NCI-H2196 (cell line): ENCODE measurements around the gene RNF148.
"Not testable (repeated sequence)": the region's sequence is repeated elsewhere in the genome, so short reads cannot be mapped to it uniquely, and the experiment has no call there.

Experiments used
- DNase-seq: peaks from one replicate; lab custom pipeline; 2025; ENCODE audit not compliant: unreplicated experiment; lab: John Stamatoyannopoulos, UW

RNF148 gene

GRCh38 chr7:122691569-122692235 lies 11.0 kb downstream of the RNF148 start:
- DNase-seq, result no peak

- DNase-seq, result no peak
These were observed 13.2 kb downstream of the RNF148 start for GRCh38 chr7:122689346-122690109.

GRCh38 chr7:122688400-122688998 lies 14.2 kb downstream of the RNF148 start:
- peak; percentile 35 for DNase-seq

GRCh38 chr7:122686360-122686878 lies 16.3 kb downstream of the RNF148 start:
- no peak for DNase-seq

- no peak for DNase-seq
These were observed 18.2 kb downstream of the RNF148 start for GRCh38 chr7:122684504-122684903.

- no peak for DNase-seq
These were observed 19.7 kb downstream of the RNF148 start for GRCh38 chr7:122682815-122683550.

GRCh38 chr7:122681186-122681585 lies 21.5 kb downstream of the RNF148 start:
- not testable (repeated sequence) for DNase-seq

GRCh38 chr7:122679813-122680212 lies 22.9 kb downstream of the RNF148 start:
- DNase-seq, result no peak

- peak; percentile 48 for DNase-seq
These were observed 23.4 kb downstream of the RNF148 start for GRCh38 chr7:122679269-122679709.

GRCh38 chr7:122677149-122677548 lies 25.6 kb downstream of the RNF148 start:
- no peak for DNase-seq

GRCh38 chr7:122676466-122676865 lies 26.3 kb downstream of the RNF148 start:
- peak; percentile 36 for DNase-seq

- DNase-seq, result no peak
These were observed 27.1 kb downstream of the RNF148 start for GRCh38 chr7:122675621-122676020.

GRCh38 chr7:122675011-122675410 lies 27.7 kb downstream of the RNF148 start:
- DNase-seq, result no peak

- DNase-seq, result peak; percentile 57
These were observed 28.2 kb downstream of the RNF148 start for GRCh38 chr7:122674502-122674901.

GRCh38 chr7:122673951-122674350 lies 28.8 kb downstream of the RNF148 start:
- DNase-seq, result no peak

GRCh38 chr7:122672536-122672935 lies 30.2 kb downstream of the RNF148 start:
- no peak for DNase-seq

GRCh38 chr7:122663733-122664132 lies 39.0 kb downstream of the RNF148 start:
- DNase-seq, result no peak

GRCh38 chr7:122658856-122659255 lies 43.9 kb downstream of the RNF148 start:
- DNase-seq, result no peak

GRCh38 chr7:122653685-122654084 lies 49.0 kb downstream of the RNF148 start:
- no peak for DNase-seq

GRCh38 chr7:122652876-122653275 lies 49.8 kb downstream of the RNF148 start:
- no peak for DNase-seq
